Measurements from ENCODE around the gene ZBP1. TPM values are rescaled to one million over a fixed set of nuclear protein-coding genes. Genes with fewer than 3 reads are reported as not detected.

ZBP1 gene
- under 1 TPM in 1 of 2 donors, not detected in 1; 0.31 TPM for total RNA-seq
- polyA plus RNA-seq (ENCODE audit: insufficient read depth, low read depth, low replicate concordance), result 0.66 TPM
- long read RNA-seq, donor 1, result 0 reads
- long read RNA-seq, donor 2, result 0 reads

GRCh38 chr20:57620274-57620990 lies at the start of gene ZBP1:
Gene ZBP1, minus strand, starts transcription at chr20:57620426. Its CDS starts 131 bp downstream, at chr20:57620295.
- 76 to 81% methylated on average over 17 to 18 of the region's 18 CpGs for WGBS, 2 donors
- Histone ChIP-seq H3K9me3 (no peaks in the 10 kb centered on the region), H3K27me3 (no peaks in the 10 kb centered on the region), H3K4me3 (no peak within 1 kb of the TSS), H3K36me3 (ENCODE audit: low read depth, missing control alignments) (no peaks in the 10 kb centered on the region), H3K4me1 (no peaks in the 10 kb centered on the region), H3K27ac (no peak within 1 kb of the TSS)
- no peak for DNase-seq
- TF ChIP-seq CTCF (IDR thresholded peaks at IDR 0.05) (no peak), POLR2A (IDR thresholded peaks at IDR 0.05) (no peak)
- intact Hi-C loops (cut with DNase I; ENCODE audit: low total_unique reads), result no loop called here

GRCh38 chr20:57669632-57670031 lies 49.4 kb upstream of the ZBP1 start:
- WGBS, 2 donors, result 82 to 92% methylated on average over 8 of the region's 8 CpGs
- no peaks in the 10 kb centered on the region for H3K9me3 ChIP-seq
- no peaks in the 10 kb centered on the region for H3K36me3 ChIP-seq (ENCODE audit: low read depth, missing control alignments)
- H3K4me3 ChIP-seq, result no peak overlapping the region
- DNase-seq, result no peak
- H3K27me3 ChIP-seq, result no peaks in the 10 kb centered on the region
- no peak for TF ChIP-seq CTCF (IDR thresholded peaks at IDR 0.05)
- TF ChIP-seq POLR2A (IDR thresholded peaks at IDR 0.05), result no peak
- no peak overlapping the region for H3K27ac ChIP-seq
- intact Hi-C loops (cut with DNase I; ENCODE audit: low total_unique reads), result no loop called here
- H3K4me1 ChIP-seq, result no peaks in the 10 kb centered on the region

GRCh38 chr20:57667924-57668782 lies 47.9 kb upstream of the ZBP1 start:
- H3K4me1 ChIP-seq, result no peaks in the 10 kb centered on the region
- TF ChIP-seq CTCF (IDR thresholded peaks at IDR 0.05), result no peak
- no peak for TF ChIP-seq POLR2A (IDR thresholded peaks at IDR 0.05)
- WGBS, 2 donors, result 84 to 87% methylated on average over 18 of the region's 18 CpGs
- DNase-seq, result no peak
- intact Hi-C loops (cut with DNase I; ENCODE audit: low total_unique reads), result no loop called here
- no peaks in the 10 kb centered on the region for H3K27me3 ChIP-seq
- no peak overlapping the region for H3K4me3 ChIP-seq
- no peak overlapping the region for H3K27ac ChIP-seq
- no peaks in the 10 kb centered on the region for H3K9me3 ChIP-seq
- no peaks in the 10 kb centered on the region for H3K36me3 ChIP-seq (ENCODE audit: low read depth, missing control alignments)

GRCh38 chr20:57667388-57667787 lies 47.2 kb upstream of the ZBP1 start:
- TF ChIP-seq POLR2A (IDR thresholded peaks at IDR 0.05), result no peak
- 89 to 93% methylated on average over 16 of the region's 16 CpGs for WGBS, 2 donors
- intact Hi-C loops (cut with DNase I; ENCODE audit: low total_unique reads), result no loop called here
- no peaks in the 10 kb centered on the region for H3K27me3 ChIP-seq
- H3K36me3 ChIP-seq (ENCODE audit: low read depth, missing control alignments), result no peaks in the 10 kb centered on the region
- H3K9me3 ChIP-seq, result no peaks in the 10 kb centered on the region
- no peak for DNase-seq
- no peak overlapping the region for H3K4me3 ChIP-seq
- H3K4me1 ChIP-seq, result no peaks in the 10 kb centered on the region
- H3K27ac ChIP-seq, result no peak overlapping the region

GRCh38 chr20:57666834-57667157 lies 46.6 kb upstream of the ZBP1 start:
- no peak for DNase-seq
- no peak for TF ChIP-seq POLR2A (IDR thresholded peaks at IDR 0.05)
- no peak for TF ChIP-seq CTCF (IDR thresholded peaks at IDR 0.05)
- no peak overlapping the region for H3K4me3 ChIP-seq
- H3K9me3 ChIP-seq, result no peaks in the 10 kb centered on the region
- WGBS, 2 donors, result 91 to 93% methylated on average over 13 of the region's 13 CpGs
- no peak overlapping the region for H3K27ac ChIP-seq
- H3K27me3 ChIP-seq, result no peaks in the 10 kb centered on the region
- no peaks in the 10 kb centered on the region for H3K36me3 ChIP-seq (ENCODE audit: low read depth, missing control alignments)
- intact Hi-C loops (cut with DNase I; ENCODE audit: low total_unique reads), result no loop called here
- H3K4me1 ChIP-seq, result no peaks in the 10 kb centered on the region

Measured in testis (tissue), 5 donors.